Dermis blood vessel endothelial cell (primary cell): Measurements from ENCODE around the gene APIP. TPM values are rescaled to one million over a fixed set of nuclear protein-coding genes. Genes with fewer than 3 reads are reported as not detected.

Experiments
- DNase-seq: peaks from one replicate; pipeline ENCODE4 v3.0.0; 2010
- total RNA-seq: library from RNA; depleted of rRNA; stranded (reverse); fragments of >200 nt; gene quantifications from 2 replicates; pipeline ENCODE4 v1.2.3, GENCODE V29; 2014

The APIP gene
- 12.2 and 23.5 TPM in 2 replicates for total RNA-seq

GRCh38 chr11:34916015-34916842 lies at the start of gene APIP, which contains the start of gene PDHX:
TSS of gene APIP (minus strand) at chr11:34916379. CDS start at chr11:34916284, 95 bp downstream.
TSS of gene PDHX (plus strand) at chr11:34916618. CDS start at chr11:34916656, 38 bp downstream.
- peak; percentile 99 for DNase-seq

- DNase-seq: no peak
Measured at GRCh38 chr11:34964610-34965331, 48.6 kb upstream of the APIP start.

- DNase-seq: no peak
Measured at GRCh38 chr11:34963351-34963750, 47.2 kb upstream of the APIP start.

GRCh38 chr11:34962034-34962433 lies 45.9 kb upstream of the APIP start:
- DNase-seq: no peak

GRCh38 chr11:34960277-34960676 lies 44.1 kb upstream of the APIP start:
- no peak for DNase-seq

- DNase-seq: no peak
Measured at GRCh38 chr11:34959770-34960169, 43.6 kb upstream of the APIP start.

- no peak for DNase-seq
Measured at GRCh38 chr11:34957606-34958005, 41.4 kb upstream of the APIP start.

GRCh38 chr11:34957206-34957605 lies 41.0 kb upstream of the APIP start:
- no peak for DNase-seq

GRCh38 chr11:34953955-34954354 lies 37.8 kb upstream of the APIP start:
- no peak for DNase-seq

GRCh38 chr11:34948696-34949095 lies 32.5 kb upstream of the APIP start:
- DNase-seq: no peak

- DNase-seq: no peak
Measured at GRCh38 chr11:34944692-34945091, 28.5 kb upstream of the APIP start.

GRCh38 chr11:34941688-34942087 lies 25.5 kb upstream of the APIP start:
- no peak for DNase-seq

GRCh38 chr11:34940026-34940677 lies 24.0 kb upstream of the APIP start:
- no peak for DNase-seq

GRCh38 chr11:34938611-34939010 lies 22.4 kb upstream of the APIP start:
- no peak for DNase-seq

- no peak for DNase-seq
Measured at GRCh38 chr11:34936945-34937629, 20.9 kb upstream of the APIP start.

GRCh38 chr11:34929794-34930763 lies 13.9 kb upstream of the APIP start:
- no peak for DNase-seq

GRCh38 chr11:34928960-34929680 lies 12.9 kb upstream of the APIP start:
- DNase-seq: no peak

- no peak for DNase-seq
Measured at GRCh38 chr11:34928268-34928959, 12.2 kb upstream of the APIP start.

GRCh38 chr11:34926831-34927132 lies 10.6 kb upstream of the APIP start:
- DNase-seq: no peak

GRCh38 chr11:34926101-34926830 lies 10.1 kb upstream of the APIP start:
- peak; percentile 71 for DNase-seq
